ENCODE data around the gene ADAM10. TPM values are rescaled to one million over a fixed set of nuclear protein-coding genes. Genes with fewer than 3 reads are reported as not detected.

Gene ADAM10
- total RNA-seq, 1 donor from 2014 or later, result 125 TPM

DNA sequence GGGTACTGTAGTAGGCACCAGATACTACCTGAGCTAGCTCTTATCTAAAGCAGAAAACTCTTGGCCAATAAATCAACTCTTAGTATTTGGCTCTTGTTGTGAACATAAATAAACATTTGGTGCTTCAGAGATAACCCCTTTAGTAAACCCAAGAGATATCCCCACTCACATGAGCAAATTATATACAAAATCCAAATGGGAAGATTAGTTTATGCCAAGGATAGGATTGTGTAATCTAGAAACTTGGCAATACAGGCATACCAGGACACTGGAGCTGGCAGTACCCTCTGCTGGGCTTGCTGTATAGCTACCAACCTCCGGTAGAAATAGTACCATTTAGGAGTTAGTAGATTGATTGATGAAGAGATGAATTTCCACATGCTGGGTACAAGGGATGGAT lies 190.7 kb downstream of the ADAM10 start:
- Histone ChIP-seq H3K36me3 (ENCODE audit: control insufficient read depth, insufficient read depth, low read length) (no peaks in the 10 kb centered on the region), H3K4me3 (ENCODE audit: low read depth, low read length) (no peak overlapping the region), H3K27me3 (ENCODE audit: control insufficient read depth, insufficient read depth, low read length) (no peaks in the 10 kb centered on the region)
- DNase-seq (ENCODE audit: low read depth), result no peak
- no peak for TF ChIP-seq CTCF (IDR thresholded peaks at IDR 0.05; ENCODE audit: insufficient read depth, low read length, poor library complexity, severe bottlenecking)

DNA sequence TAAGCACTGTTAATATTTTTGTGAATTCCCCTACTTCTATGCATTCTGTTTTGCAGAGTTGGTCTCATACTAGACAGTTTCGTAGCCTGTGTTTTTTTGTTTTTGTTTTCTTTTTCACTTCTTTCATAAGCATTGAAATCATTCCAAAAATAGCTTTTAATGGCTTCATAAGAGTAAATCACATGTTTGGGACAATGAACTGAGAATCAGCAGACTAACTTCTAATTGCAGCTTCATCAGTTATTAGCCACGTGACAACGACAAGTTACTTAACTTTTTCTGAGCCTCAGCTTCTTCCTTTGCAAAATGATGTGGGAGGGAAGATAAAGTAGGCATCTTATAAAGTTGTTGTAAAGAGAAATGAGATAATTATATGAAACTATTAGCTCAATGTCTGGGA lies 193.0 kb downstream of the ADAM10 start:
- Histone ChIP-seq H3K36me3 (ENCODE audit: control insufficient read depth, insufficient read depth, low read length) (no peaks in the 10 kb centered on the region), H3K27me3 (ENCODE audit: control insufficient read depth, insufficient read depth, low read length) (no peaks in the 10 kb centered on the region), H3K4me3 (ENCODE audit: low read depth, low read length) (no peak overlapping the region)
- no peak for TF ChIP-seq CTCF (IDR thresholded peaks at IDR 0.05; ENCODE audit: insufficient read depth, low read length, poor library complexity, severe bottlenecking)
- DNase-seq (ENCODE audit: low read depth), result no peak

- no peaks in the 10 kb centered on the region for H3K27me3 ChIP-seq (ENCODE audit: control insufficient read depth, insufficient read depth, low read length)
- no peaks in the 10 kb centered on the region for H3K36me3 ChIP-seq (ENCODE audit: control insufficient read depth, insufficient read depth, low read length)
- no peak for DNase-seq (ENCODE audit: low read depth)
- no peak overlapping the region for H3K4me3 ChIP-seq (ENCODE audit: low read depth, low read length)
- no peak for TF ChIP-seq CTCF (IDR thresholded peaks at IDR 0.05; ENCODE audit: insufficient read depth, low read length, poor library complexity, severe bottlenecking)
Measured at GRCh38 chr15:58556028-58556361, 193.5 kb downstream of the ADAM10 start.

DNA sequence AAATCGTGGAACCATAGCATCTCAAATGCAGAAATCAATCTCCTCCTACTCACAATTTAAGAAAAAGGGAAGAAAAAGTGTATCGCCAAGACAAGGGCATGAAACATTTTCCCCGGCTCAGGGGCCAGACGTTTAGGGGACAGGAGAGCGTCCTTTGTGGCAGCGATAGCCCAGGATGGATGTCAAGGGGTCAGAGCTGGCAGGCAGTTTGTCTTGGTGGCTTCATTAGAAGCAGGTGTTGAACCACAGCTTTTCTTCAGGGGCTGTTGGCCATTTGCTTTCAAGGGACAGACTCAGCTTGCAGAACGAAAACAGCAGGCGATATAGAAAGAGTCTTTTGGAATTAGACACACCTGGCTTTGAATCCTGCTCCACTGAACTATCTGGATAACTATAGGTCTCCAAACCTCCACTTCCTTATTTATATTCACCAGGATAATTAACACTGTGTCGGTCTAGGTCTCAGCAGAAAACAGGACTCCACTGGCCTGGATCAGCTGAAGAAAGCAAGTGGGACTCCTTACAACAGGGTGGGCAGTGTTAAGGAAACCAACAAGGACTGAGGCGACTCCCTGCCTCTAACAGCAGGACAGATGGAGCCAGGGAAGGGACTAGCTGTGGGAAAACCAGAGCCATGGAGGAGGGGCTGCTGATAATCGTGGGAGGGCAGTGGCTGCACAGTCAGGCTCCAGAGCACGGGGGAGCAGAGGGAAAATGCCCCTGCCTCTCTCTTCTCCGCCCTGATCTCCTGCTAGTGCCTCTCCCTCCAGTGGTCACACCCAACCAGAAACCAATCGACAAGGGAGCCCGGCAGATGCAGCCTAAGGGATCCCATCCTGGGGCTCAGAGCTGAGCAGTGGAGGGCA lies 194.1 kb downstream of the ADAM10 start:
- no peak for DNase-seq (ENCODE audit: low read depth)
- no peaks in the 10 kb centered on the region for H3K27me3 ChIP-seq (ENCODE audit: control insufficient read depth, insufficient read depth, low read length)

DNA sequence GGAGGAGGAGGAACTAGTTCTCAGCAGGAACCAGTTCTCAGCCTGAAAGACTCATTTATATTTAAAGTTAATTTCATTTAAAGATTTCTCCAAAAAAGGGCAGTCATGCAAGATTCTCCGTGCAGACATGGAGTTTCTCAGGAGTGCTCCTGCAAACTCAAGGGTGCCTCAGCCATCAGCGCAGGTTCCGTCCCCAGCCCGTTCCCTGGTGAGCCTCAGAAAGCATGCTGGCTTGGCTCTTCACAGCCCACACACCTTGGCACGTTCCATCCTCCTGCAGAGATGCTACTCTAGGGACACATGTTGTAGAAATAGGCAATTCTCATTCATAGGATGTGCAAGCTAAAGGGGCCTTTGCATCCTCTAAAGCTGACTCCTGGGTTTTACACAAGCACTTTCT lies 194.7 kb downstream of the ADAM10 start:
- H3K4me3 ChIP-seq (ENCODE audit: low read depth, low read length), result no peak overlapping the region
- no peaks in the 10 kb centered on the region for H3K27me3 ChIP-seq (ENCODE audit: control insufficient read depth, insufficient read depth, low read length)
- no peaks in the 10 kb centered on the region for H3K36me3 ChIP-seq (ENCODE audit: control insufficient read depth, insufficient read depth, low read length)
- TF ChIP-seq CTCF (IDR thresholded peaks at IDR 0.05; ENCODE audit: insufficient read depth, low read length, poor library complexity, severe bottlenecking), result no peak
- no peak for DNase-seq (ENCODE audit: low read depth)

More for the DNA sequence above, 194.1 kb downstream of the ADAM10 start:
- Histone ChIP-seq H3K36me3 (ENCODE audit: control insufficient read depth, insufficient read depth, low read length) (no peaks in the 10 kb centered on the region), H3K4me3 (ENCODE audit: low read depth, low read length) (no peak overlapping the region)
- peak; percentile 11 for TF ChIP-seq CTCF (IDR thresholded peaks at IDR 0.05; ENCODE audit: insufficient read depth, low read length, poor library complexity, severe bottlenecking)
